Adrenal gland (tissue), 12 donors: Measurements from ENCODE around the gene ST3GAL6. TPM values are rescaled to one million over a fixed set of nuclear protein-coding genes. Genes with fewer than 3 reads are reported as not detected.

Experiments
- DNase-seq, 7 donors: peaks; one replicate each; pipeline ENCODE4 v3.0.0-alpha.2; 2019 to 2020
- H3K27ac ChIP-seq, 5 donors: fragments of 200-600 bp; sonication (generic) in 4 of 5; 1 replicate in 3 of 5; 2 replicates in 2 of 5; pipeline versions ENCODE4 v1.5.1 to v1.8.0; 2016 to 2020; ENCODE audit warnings: mild to moderate bottlenecking in 1 of 5
- H3K27me3 ChIP-seq: fragments of 200-600 bp; 2 replicates; pipeline ENCODE4 v1.8.0; 2021
- H3K36me3 ChIP-seq, 2 donors: fragments of 200-600 bp; replicated peaks in 1 of 2; 1 replicate in 1 of 2; 2 replicates in 1 of 2; pipeline versions ENCODE4 v1.5.1 to v1.8.0; 2018 to 2022
- H3K4me1 ChIP-seq, 2 donors: fragments of 200-600 bp; replicated peaks in 1 of 2; 1 replicate in 1 of 2; 2 replicates in 1 of 2; pipeline versions ENCODE4 v1.5.1 to v1.8.0; 2018 to 2021
- H3K4me3 ChIP-seq, 4 donors: fragments of 200-600 bp; sonication (generic) in 3 of 4; one replicate each; pipeline ENCODE4 v1.5.1; 2016 to 2018
- H3K9me3 ChIP-seq, 3 donors: fragments of 200-600 bp; sonication (generic) in 1 of 3; replicated peaks in 1 of 3; 1 replicate in 2 of 3; 2 replicates in 1 of 3; pipeline versions ENCODE4 v1.5.1 to v1.8.0; 2016 to 2021
- CTCF ChIP-seq, 6 experiments: fragments of 450-650 bp in 4 of 6; fragments of 200-600 bp in 2 of 6; sonication (generic) in 1 of 6; IDR thresholded peaks; 1 replicate in 5 of 6; 2 replicates in 1 of 6; pipeline versions ENCODE4 v1.5.1 to v1.8.0; 2016 to 2021; ENCODE audit warnings: antibody characterized with exemption in 6 of 6, mild to moderate bottlenecking in 2 of 6, moderate library complexity in 1 of 6
- POLR2A ChIP-seq, 2 donors: fragments of 450-650 bp; IDR thresholded peaks; one replicate each; pipeline ENCODE4 v1.6.1; 2017; ENCODE audit warnings: antibody characterized with exemption in 2 of 2, mild to moderate bottlenecking in 2 of 2, moderate library complexity in 1 of 2
- WGBS, 4 donors: extraction: QIAGEN DNeasy Blood & Tissue Kit in 2 of 4; methylation state at CpG; one replicate each; pipeline versions ENCODE4 v1.1.5 to v1.1.7; 2013 to 2017; 5-methylcytosine and 5-hydroxymethylcytosine counted together
- intact Hi-C, 2 donors: fragments of 100-400 bp; cut with DNase I; formaldehyde crosslinking; loops; one replicate each; pipeline versions ENCODE4 v1.14.1 to v1.15.0; 2022 to 2023
- polyA plus RNA-seq, 3 donors: library from polyadenylated mRNA; stranded (reverse); fragments of 200-250 nt in 2 of 3; fragments of 350-450 nt in 1 of 3; fragmentation: Illumina TruSeq in 1 of 3; extraction: RNeasy Lipid Tissue Mini Kit (QIAGEN cat#74804) in 1 of 3; gene quantifications; one replicate each; pipeline ENCODE4 v1.2.3, GENCODE V29; 2013 to 2014
- total RNA-seq, 9 donors: library from RNA; depleted of rRNA in 4 of 9; stranded (reverse); fragments of >200 nt in 4 of 9; fragments of 120-200 nt in 1 of 9; fragmentation: NEBNext Ultra II Directional in 1 of 9; extraction: Animal tissue kit (Norgen Biotek cat#: 25700) in 1 of 9; gene quantifications; one replicate each; pipeline versions ENCODE4 v1.1.0 to v1.2.4, GENCODE V29; 2013 to 2023
- donor health status: healthy with polysubstance abuse.
- donor health status: Bipolar disorder and iron deficiency.
- donor health status: DM: yes; HTN: yes; CAD: no.
- donor health status: DM: no; HTN: no; CAD: no.
- donor health status: DM: no; HTN: no; CAD: no.
- donor health status: DM: yes; HTN: yes; CAD: no.

Gene ST3GAL6
- total and polyA plus RNA-seq, 12 donors, result 6.0 to 60.5 (median 20.1) TPM

DNA sequence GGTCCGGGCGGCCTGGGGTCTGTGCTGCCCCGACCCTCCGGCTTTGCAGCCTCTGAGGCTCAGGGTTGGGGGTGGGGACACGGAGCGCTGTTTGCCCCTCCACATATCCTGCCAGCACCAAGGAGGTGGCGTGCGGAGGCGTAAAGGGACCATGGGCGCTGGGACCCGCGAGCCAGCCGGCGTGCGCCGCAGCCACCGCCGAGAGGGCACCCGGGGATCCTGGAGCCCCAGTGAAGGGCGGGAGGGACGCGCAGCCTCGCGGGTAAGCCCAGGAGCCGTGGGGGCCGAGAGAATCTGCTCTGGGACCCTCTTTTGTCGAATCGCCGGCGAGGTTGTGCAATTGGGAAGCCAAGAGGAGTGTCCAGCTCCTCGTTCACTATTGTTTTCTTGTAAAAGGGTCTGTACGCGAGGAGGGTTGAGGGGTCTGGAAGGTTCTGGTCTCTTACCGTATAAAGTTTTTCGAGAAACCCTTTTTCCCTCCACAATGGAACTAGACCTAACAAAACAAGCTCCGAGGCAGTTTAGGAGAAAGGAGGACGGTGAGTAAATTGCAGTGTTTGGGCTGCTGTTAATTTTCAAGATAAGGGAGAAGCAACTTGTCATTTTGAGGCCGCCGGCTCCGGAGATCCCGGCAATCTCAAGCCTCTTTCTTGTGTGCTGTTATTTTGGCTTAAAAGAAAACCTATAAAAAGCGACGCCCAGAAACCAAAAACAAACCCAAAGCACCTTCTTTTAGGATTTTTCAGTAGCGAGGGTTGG, 29.9 kb upstream of the ST3GAL6 start:
- DNase-seq, result peak; percentile 22 to 63 (median 42)
- H3K27ac ChIP-seq, result peak overlapping the region; percentile 6 to 85 (median 70)

GRCh38 chr3:98733812-98734281, 29.3 kb upstream of the ST3GAL6 start:
- TF ChIP-seq CTCF (IDR thresholded peaks at IDR 0.05) (no peak), POLR2A (IDR thresholded peaks at IDR 0.05) (no peak)
- peak in 2 of 7 donors; percentile 5 to 27 for DNase-seq
- peak overlapping the region in 3 of 4 donors; percentile 8 to 88 (median 81) for H3K4me3 ChIP-seq
- no peaks in the 10 kb centered on the region for H3K36me3 ChIP-seq
- no peaks in the 10 kb centered on the region for H3K9me3 ChIP-seq
- intact Hi-C loops, result no loop called here
- no peaks in the 10 kb centered on the region for H3K27me3 ChIP-seq
- peaks cover 3 to 16% of the 10 kb centered on the region in 2 donors for H3K4me1 ChIP-seq
- H3K27ac ChIP-seq, result peak overlapping the region in 2 of 5 donors; percentile 69 to 85
- 1 to 11% (median 4%) methylated on average over 15 of the region's 15 CpGs for WGBS, 4 donors

More for the DNA sequence above, 29.9 kb upstream of the ST3GAL6 start:
- TF ChIP-seq POLR2A (IDR thresholded peaks at IDR 0.05) (no peak), CTCF (IDR thresholded peaks at IDR 0.05) (no peak)
- Histone ChIP-seq H3K36me3 (no peaks in the 10 kb centered on the region), H3K9me3 (no peaks in the 10 kb centered on the region), H3K27me3 (no peaks in the 10 kb centered on the region), H3K4me3 (peak overlapping the region; percentile 68 to 88 (median 80)), H3K4me1 (peaks cover 3 to 16% of the 10 kb centered on the region in 2 donors)
- intact Hi-C loops, result no loop called here
- WGBS, 4 donors, result 0 to 1% (median 0%) methylated on average over 13 to 44 of the region's 44 CpGs

DNA sequence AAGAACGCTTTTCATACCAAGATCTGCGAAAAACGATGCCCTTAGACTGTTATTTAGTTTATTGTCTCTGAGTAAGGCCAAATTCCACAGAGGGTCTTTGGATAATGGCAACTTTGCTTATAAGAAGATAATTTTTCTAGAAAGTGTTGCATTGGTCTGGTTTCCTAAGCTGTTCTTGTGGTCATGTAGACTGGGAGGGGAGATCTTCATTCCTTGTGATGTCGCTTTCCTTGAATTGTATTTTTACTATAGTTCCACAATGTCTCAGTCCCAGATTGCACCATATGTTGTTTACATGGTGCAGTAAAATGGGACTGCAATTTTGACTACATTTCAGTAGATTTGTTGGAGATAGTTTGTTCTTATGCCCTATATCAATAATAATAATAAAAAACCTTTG, 28.8 kb upstream of the ST3GAL6 start:
- TF ChIP-seq CTCF (IDR thresholded peaks at IDR 0.05) (no peak), POLR2A (IDR thresholded peaks at IDR 0.05) (no peak)
- H3K27ac ChIP-seq, result peak overlapping the region in 1 of 5 donors; percentile 85
- 24 to 40% (median 32%) methylated on average over 4 of the region's 4 CpGs for WGBS, 4 donors
- peak overlapping the region in 1 of 4 donors; percentile 81 for H3K4me3 ChIP-seq
- intact Hi-C loops, result no loop called here
- no peaks in the 10 kb centered on the region for H3K9me3 ChIP-seq
- H3K4me1 ChIP-seq, result peaks cover 3 to 16% of the 10 kb centered on the region in 2 donors
- no peak for DNase-seq
- H3K27me3 ChIP-seq, result no peaks in the 10 kb centered on the region
- no peaks in the 10 kb centered on the region for H3K36me3 ChIP-seq

DNA sequence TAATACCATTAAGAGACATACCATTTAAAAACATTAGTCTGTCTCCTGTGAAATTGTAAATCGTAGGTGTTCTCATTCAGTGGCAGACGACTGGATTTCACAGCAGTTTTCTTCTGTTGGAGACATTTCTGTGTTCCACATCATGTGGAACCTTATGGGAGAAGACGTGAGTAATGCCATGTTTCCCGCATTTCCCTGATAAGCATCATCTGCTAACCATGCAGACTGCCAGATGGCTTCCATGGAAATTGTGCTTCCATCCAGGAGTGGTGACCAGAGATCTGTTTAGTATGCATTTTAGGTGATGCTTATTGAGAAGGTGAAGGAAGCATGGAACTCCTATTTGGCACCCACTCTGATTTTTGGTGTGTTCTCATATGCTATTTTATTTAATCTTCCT, 28.4 kb upstream of the ST3GAL6 start:
- no peaks in the 10 kb centered on the region for H3K9me3 ChIP-seq
- 61 to 80% (median 71%) methylated on average over 4 of the region's 4 CpGs for WGBS, 4 donors
- peaks cover 3 to 16% of the 10 kb centered on the region in 2 donors for H3K4me1 ChIP-seq
- TF ChIP-seq POLR2A (IDR thresholded peaks at IDR 0.05) (no peak), CTCF (IDR thresholded peaks at IDR 0.05) (no peak)
- intact Hi-C loops, result no loop called here
- no peak for DNase-seq
- no peaks in the 10 kb centered on the region for H3K27me3 ChIP-seq
- peak overlapping the region in 1 of 4 donors; percentile 81 for H3K4me3 ChIP-seq
- no peak overlapping the region for H3K27ac ChIP-seq
- H3K36me3 ChIP-seq, result no peaks in the 10 kb centered on the region
